HG02678 (cell line): Measurements from ENCODE around the gene SLC6A3.

ENCODE experiments used
- ATAC-seq: cut with Tn5 transposase; IDR thresholded peaks from one replicate; pipeline ENCODE4 v1.9.1; 2021; ENCODE audit warnings: mild to moderate bottlenecking, moderate library complexity; ENCODE audit not compliant: unreplicated experiment

SLC6A3 gene

GRCh38 chr5:1356873-1357787 is 88.1 kb downstream of the SLC6A3 start:
- ATAC-seq: no peak

DNA sequence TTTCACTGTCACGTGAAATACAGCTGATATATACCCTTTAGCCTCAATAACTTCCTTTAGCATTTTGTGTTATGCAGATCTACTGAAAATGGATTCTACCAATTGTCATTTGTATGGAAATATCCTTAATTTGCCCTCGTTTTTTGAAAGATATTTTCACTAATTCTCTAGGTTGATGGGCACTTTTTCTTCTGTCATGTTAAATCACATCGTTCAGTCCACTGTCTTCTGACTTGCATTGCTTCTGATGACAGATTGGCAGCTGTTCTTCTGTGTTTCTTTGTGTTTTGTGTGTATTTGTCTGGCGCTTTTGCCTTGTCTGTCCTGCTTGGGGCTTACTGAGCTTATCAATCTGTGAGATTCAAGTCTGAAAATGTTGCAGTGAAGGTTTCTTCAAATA is 90.7 kb downstream of the SLC6A3 start:
- ATAC-seq: no peak

GRCh38 chr5:1352231-1353219 is 92.7 kb downstream of the SLC6A3 start:
- ATAC-seq: no peak

DNA sequence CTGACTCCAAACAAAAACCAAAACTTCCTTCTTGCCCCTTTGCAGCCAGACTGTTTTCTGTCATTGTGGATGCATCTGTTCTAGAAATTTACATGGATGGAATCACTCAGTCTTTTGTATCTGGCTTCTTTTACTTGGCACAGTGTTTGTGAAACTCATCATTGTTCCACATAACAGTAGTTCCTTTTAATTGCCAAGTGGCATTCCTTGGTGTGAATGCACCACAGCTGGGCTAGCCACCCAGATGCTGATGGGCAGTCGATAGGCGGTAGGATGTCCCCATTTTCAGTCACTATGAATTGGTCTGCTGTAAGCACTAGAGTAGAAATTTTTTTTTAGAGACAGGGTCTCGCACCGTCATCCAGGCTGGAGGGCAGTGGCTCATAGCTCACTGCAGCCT is 94.1 kb downstream of the SLC6A3 start:
- no peak for ATAC-seq

GRCh38 chr5:1349246-1349645 is 96.0 kb downstream of the SLC6A3 start:
- ATAC-seq: no peak

- no peak for ATAC-seq
These were observed 96.3 kb downstream of the SLC6A3 start for GRCh38 chr5:1348986-1349245.

DNA sequence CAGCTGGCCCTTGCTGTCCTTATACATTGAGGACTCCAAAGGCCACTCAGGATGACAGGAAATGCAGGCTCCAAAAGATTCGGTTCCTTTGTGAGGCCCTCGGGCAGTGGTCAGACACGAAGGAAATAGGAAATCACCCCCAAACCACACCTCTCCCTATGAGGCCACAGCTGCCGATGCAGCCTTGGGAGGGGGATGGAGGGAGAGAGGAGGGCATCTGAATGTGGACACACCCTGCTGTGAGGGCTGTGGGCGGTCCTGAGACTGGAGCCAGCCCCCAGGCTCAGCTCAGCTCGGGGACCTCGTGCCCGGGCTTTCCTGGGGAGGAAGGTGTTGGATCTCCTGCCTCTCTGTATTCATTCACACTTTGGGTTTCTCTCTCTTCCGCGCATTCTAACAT is 97.7 kb downstream of the SLC6A3 start:
- ATAC-seq: no peak

DNA sequence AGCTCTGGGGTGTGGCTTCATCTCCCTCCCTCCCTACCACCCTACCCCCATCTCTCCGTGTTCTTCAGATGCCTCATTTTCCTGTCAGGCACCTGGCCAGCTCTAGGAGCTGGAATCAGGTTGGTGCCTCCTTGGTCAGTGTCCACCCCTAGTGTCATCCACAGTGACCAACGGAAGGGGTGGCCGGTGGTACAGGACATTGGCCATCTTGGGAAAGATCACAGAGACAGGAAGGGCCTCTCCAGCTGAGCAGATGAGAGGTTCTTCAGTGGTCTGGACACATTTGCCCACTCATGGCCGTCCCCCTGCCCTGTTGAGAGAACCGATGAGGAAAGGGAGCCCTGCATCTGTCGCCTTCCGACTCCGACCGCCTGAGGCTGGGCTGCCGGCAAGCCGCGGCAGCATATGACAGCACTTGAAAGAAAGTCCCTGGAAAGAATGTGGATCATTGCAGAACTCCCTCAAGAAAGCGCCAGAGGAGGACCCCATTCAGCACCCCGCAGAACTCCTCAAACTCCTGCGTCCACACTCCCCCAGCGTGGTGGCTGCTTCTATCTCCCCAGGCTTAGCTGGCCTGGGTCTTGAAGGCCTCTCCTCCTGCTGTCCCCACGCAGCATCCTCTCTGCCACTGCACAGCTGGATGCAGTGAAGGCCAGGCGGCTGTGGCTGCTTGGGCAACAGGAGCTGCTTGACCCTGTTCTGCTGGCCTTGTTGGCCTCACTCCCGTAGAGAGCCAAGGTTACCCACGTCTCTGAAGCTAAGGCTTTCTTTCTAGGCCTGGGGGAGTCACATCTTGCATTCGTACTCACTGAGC is 98.4 kb downstream of the SLC6A3 start:
- no peak for ATAC-seq

DNA sequence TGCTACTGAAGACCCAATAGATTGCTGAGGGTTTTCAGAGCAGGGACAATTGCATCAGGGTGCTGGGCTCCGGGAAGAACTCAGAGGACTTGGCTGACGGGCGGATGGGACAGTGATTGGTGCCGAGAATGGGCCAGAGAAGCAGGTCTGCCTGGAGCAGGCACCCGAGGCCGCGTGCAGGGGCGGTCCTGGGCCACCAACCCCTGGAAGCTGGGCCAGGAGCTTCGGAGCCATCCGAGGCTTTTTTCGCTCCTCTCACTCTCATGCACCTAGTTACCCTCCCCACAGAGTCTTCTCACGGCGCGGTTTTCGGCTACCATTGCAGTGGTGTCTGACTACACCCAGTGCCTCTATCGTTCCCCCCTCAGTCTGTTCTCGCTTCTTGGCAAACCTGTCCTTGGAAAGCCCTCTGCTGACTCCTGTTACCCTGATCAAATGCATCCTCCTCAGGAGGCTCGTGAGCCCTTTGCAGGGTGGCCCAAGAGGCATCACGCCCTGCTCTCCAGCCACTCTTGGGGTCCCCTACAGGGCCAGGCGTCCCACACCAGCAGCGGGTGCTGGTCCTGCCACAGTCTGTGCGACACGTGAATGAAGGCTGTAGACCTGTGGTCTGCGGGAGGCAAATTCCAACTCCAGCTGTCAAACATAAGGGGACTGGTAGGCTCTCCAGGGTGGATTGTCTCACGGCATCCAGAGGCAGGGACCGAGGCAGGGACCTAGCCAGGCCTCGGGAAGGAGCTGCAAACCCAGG is 99.2 kb downstream of the SLC6A3 start:
- no peak for ATAC-seq

GRCh38 chr5:1344975-1345838 is 100.0 kb downstream of the SLC6A3 start, which contains the start of gene CLPTM1L:
CLPTM1L (minus strand) TSS chr5:1345099; CDS start chr5:1344841, 258 bp downstream.
- peak; percentile 87 for ATAC-seq

GRCh38 chr5:1343931-1344901 is 101.0 kb downstream of the SLC6A3 start:
- ATAC-seq: peak; percentile 33

DNA sequence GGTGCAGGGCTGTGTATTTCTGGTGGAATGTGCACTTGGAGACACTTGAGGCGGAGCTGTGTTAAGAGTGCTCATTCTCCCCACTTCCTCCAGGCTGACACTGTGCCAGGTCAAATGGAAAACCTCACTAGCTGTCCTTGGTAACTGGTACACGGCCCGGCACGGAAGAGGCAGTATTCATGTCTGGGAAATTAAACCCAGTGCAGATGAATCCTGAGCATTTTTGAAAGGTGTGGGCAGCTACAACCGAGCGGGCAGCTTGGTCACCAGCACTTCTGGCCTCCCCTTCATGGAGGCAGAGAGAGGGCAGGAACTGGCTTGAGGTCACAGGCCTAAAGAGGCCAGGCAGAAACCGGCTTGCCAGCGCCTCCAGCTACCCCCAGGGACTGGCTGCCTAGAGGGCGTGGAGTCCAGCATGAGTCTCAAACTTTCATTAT is 101.9 kb downstream of the SLC6A3 start:
- ATAC-seq: no peak
